Stimulated activated naive CD4-positive, alpha-beta T cell treated with Interleukin-2 at 50 U/mL for 16 hours (primary cell): ENCODE data around the gene ZNF611.
"Not testable (repeated sequence)": the region's sequence is repeated elsewhere in the genome, so short reads cannot be mapped to it uniquely, and the experiment has no call there.

Experiments
- DNase-seq: peaks from one replicate; lab custom pipeline; 2025; lab: John Stamatoyannopoulos, UW

The ZNF611 gene

GRCh38 chr19:52734893-52735661 lies at the start of gene ZNF611:
Gene ZNF611 (minus strand): TSS chr19:52735044. CDS start chr19:52715894, 19,150 bp downstream.
- peak; percentile 96 for DNase-seq

GRCh38 chr19:52782864-52783263 lies 48.0 kb upstream of the ZNF611 start:
- DNase-seq = not testable (repeated sequence)

- peak; percentile 46 for DNase-seq
Measured at GRCh38 chr19:52778811-52779210, 44.0 kb upstream of the ZNF611 start.

GRCh38 chr19:52756447-52756846 lies 21.6 kb upstream of the ZNF611 start:
- DNase-seq = not testable (repeated sequence)

- no peak for DNase-seq
Measured at GRCh38 chr19:52749780-52750179, 14.9 kb upstream of the ZNF611 start.

GRCh38 chr19:52748336-52748950 lies 13.6 kb upstream of the ZNF611 start:
- DNase-seq = no peak

GRCh38 chr19:52745919-52746318 lies 11.1 kb upstream of the ZNF611 start:
- not testable (repeated sequence) for DNase-seq

- no peak for DNase-seq
Measured at GRCh38 chr19:52743091-52743490, 8.2 kb upstream of the ZNF611 start.

GRCh38 chr19:52742516-52742915 lies 7.7 kb upstream of the ZNF611 start:
- no peak for DNase-seq

- DNase-seq = no peak
Measured at GRCh38 chr19:52741951-52742485, 7.2 kb upstream of the ZNF611 start.

- not testable (repeated sequence) for DNase-seq
Measured at GRCh38 chr19:52741371-52741770, 6.5 kb upstream of the ZNF611 start.

- DNase-seq = no peak
Measured at GRCh38 chr19:52739576-52739975, 4.7 kb upstream of the ZNF611 start.

GRCh38 chr19:52735734-52736133 lies 890 bp upstream of the ZNF611 start:
- no peak for DNase-seq

- DNase-seq = peak; percentile 22
Measured at GRCh38 chr19:52734331-52734892, 432 bp downstream of the ZNF611 start.

- DNase-seq = not testable (repeated sequence)
Measured at GRCh38 chr19:52726051-52726450, 8.8 kb downstream of the ZNF611 start.

- DNase-seq = no peak
Measured at GRCh38 chr19:52725528-52725961, 9.3 kb downstream of the ZNF611 start.

- DNase-seq = no peak
Measured at GRCh38 chr19:52724701-52725514, 9.9 kb downstream of the ZNF611 start.

GRCh38 chr19:52723907-52724598 lies 10.8 kb downstream of the ZNF611 start:
- not testable (repeated sequence) for DNase-seq

GRCh38 chr19:52722062-52723003 lies 12.5 kb downstream of the ZNF611 start:
- no peak for DNase-seq

- not testable (repeated sequence) for DNase-seq
Measured at GRCh38 chr19:52720541-52720940, 14.3 kb downstream of the ZNF611 start.
